Measurements from ENCODE around the gene DNAJC9. TPM values are rescaled to one million over a fixed set of nuclear protein-coding genes. Genes with fewer than 3 reads are reported as not detected.

Gene DNAJC9
- total RNA-seq, 1 donor from 2014 or later = 60.2 TPM

DNA sequence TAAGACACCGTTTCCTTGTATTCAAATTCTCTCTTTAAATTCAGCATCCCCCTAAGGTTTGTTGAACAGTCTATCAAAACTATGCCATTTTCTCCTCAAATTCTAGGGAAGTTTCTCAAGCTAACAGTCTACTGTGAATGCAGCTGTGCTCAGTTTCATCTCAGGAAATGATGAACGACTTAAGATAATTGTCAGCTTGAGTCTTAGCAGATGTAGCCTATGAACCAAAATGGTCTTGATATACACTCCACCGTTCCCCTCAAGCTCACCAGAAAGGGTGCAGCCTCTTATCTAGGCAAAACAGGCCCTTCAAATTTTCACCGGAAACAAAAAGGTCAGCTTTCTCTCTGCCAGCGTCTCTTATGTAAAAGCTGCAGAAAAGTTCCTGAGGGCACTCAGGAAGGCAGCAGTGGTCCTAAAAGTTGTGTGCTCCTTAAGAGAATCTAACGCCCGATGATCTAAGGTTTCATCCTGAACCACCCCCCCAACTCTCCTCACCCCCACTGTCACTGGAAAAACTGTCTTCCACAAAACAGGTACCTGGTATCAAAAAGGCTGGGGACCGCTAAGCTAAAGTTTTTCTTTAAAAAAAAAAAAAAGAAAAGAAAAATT is 2.1 kb downstream of the DNAJC9 start:
- intact Hi-C loops (cut with micrococcal nuclease) = no loop called here

GRCh38 chr10:73239908-73240307 is 7.1 kb downstream of the DNAJC9 start:
- intact Hi-C loops (cut with micrococcal nuclease) = no loop called here

GRCh38 chr10:73238990-73239566 is 8.0 kb downstream of the DNAJC9 start:
- intact Hi-C loops (cut with micrococcal nuclease) = no loop called here

DNA sequence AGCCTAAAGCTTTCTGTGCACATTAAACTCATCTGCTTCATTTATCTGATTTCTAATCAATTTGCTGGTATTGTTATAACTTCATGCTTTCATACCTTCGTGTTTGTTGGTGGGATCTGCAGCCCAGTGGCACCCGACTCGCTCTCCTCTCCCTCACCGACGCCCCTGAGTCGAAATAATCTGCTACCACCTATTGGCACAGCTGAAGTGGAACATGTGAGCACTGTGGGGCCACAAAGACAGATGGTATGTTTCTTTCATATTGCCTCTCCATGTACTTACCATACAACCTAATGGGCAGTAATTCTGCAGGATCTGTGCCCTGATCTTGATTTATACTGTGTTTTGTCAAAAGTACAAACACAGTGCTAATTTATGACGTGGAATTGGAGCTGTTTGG is 12.4 kb downstream of the DNAJC9 start:
- intact Hi-C loops (cut with micrococcal nuclease) = no loop called here

- intact Hi-C loops (cut with micrococcal nuclease) = no loop called here
These were observed 13.2 kb downstream of the DNAJC9 start for GRCh38 chr10:73233883-73234282.

DNA sequence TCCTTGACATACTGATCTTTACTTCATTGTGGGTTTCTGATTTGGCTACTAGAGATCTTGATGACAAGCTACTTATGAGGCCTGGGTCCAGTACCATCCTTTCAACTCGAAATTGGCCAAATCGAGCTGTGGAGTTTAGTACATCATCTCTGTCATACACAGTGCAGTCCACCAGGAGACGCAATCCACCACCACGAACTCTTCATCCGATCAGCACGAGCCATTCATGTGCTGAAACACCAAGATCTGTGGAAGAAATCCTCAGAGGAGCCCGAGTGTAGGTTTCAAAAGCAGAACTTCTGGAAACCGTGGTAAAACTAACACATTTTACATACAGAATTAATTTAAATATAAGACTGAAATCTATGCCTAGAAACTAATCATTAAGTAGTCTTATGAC is 14.2 kb downstream of the DNAJC9 start:
- intact Hi-C loops (cut with micrococcal nuclease) = no loop called here

DNA sequence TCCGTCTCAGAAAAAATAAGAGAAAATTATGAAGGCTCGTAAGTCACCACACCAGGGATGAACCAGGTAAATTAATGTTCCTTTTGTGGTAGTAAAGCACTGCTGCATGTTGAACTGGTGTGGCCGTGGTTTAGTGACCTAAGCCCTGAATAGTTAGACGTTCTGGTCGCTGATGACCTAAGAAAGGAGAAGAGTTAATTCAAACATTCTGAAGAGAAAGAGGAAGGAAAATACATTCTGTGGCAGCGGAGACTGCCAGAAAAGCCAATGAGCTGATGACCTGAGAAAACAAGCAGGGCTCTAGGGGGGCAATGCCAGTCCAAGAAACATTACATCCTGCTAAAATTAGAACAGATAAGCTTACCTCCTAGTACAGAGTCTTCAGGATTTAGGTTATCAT is 17.5 kb downstream of the DNAJC9 start:
- intact Hi-C loops (cut with micrococcal nuclease) = no loop called here

DNA sequence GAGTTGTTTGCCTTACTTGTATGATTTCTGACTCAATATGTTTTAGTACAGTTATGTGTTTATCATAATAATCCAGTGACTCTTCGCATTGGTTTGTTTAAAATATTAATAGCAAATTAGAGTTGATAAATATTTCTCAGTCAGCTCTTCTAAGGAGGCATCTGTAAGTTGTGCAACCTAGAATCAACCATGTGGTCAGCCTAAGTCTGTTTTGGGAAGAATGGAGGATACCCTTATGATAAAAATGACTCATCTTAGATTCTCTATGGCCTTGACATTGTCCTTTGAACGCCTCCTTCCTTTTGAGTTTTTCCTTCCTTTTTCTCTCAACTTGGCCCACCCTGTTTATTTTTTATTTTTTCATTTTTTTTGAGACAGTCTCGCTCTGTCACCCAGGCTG is 18.8 kb downstream of the DNAJC9 start:
- intact Hi-C loops (cut with micrococcal nuclease) = no loop called here

GRCh38 chr10:73226663-73227062 is 20.4 kb downstream of the DNAJC9 start:
- intact Hi-C loops (cut with micrococcal nuclease) = no loop called here

GRCh38 chr10:73225518-73225917 is 21.5 kb downstream of the DNAJC9 start:
- intact Hi-C loops (cut with micrococcal nuclease) = no loop called here

DNA sequence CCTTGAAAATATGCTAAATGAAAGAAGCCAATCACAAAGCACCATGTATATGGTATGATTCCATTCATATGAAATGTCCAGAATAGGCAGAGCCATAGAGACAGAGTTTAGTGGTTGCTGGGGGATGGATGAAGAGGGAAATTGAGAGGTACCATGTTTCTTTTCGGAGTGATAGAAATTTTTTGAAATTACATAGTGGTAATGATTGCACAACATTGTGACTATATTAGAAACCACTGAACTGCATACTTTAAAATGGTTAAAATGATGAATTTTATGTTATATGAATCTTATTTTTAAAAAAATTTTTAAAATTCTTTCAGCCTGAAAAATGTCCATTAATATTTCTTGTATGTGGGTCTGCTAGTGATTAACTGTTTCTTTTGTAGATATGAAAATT is 26.1 kb downstream of the DNAJC9 start:
- intact Hi-C loops (cut with micrococcal nuclease) = no loop called here

- intact Hi-C loops (cut with micrococcal nuclease) = no loop called here
These were observed 27.7 kb downstream of the DNAJC9 start for GRCh38 chr10:73219384-73219783.

DNA sequence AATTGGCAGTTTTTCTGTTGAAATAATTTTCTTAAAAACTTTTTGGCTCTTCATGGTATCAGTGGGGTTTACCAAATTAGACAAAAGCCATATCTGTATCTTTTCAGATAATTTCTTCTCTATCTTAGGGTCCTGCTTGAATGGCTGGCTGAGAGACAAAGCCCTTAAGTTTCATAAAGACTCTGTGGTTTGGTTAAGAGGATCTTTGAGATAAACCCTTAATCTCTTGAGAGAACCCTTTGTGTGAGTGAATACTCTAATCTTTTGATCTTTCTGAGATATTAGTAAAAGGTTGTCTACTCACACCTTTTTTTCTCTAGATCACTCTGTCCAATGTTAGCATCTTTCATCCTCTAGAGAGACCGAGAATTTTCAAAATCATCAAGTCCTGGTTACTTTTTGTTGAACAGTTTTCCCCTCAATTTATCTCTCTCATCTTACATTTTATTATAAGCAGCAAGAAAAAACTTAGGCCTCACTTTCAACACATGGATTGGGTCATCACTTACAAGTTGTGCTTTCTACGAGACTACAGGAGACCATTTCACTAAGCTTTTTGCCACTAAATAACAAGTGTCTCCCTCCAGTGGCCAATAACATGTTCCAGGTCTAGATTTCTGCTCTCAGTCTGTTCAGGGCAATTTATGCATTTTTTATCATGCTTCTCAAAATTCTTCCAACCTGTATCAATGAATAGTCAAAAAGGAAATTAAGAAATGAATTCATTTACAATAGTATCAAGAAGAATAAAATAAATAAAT is 28.4 kb downstream of the DNAJC9 start:
- intact Hi-C loops (cut with micrococcal nuclease) = no loop called here

GRCh38 chr10:73217628-73218027 is 29.4 kb downstream of the DNAJC9 start:
- intact Hi-C loops (cut with micrococcal nuclease) = no loop called here

GRCh38 chr10:73215749-73216148 is 31.3 kb downstream of the DNAJC9 start:
- intact Hi-C loops (cut with micrococcal nuclease) = no loop called here

- intact Hi-C loops (cut with micrococcal nuclease) = no loop called here
These were observed 35.8 kb downstream of the DNAJC9 start for GRCh38 chr10:73211106-73211811.

DNA sequence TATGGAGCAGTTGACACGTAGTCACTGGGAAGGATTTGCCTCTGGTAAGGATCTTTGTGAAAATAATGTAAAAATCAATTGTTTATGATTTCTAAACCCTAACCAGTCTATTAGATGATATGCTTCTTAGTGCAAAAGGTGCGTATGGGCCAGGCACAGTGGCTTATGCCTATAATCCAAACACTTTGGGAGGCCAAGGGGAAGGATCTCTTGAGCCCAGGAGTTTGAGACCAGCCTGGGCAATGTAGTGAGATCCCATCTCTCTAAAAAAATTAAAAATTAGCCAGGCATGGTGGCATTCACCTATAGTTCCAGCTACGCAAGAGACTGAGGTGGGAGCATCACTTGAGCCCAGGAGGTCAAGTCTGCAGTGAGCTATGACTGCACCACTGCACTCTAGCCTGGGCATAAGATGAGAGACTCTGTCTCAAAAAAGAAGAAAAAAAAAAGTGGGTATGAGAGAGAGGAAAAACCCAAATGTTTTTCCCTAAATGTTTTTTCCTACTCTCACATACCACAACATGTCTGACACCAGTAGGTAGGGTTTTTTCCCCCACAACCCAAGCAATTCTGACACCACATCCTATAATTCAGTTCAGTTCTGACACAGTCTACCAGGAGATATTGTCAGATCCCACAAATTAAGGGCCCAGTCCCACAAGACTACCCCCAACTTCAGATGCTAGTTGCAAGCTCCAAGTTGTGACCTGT is 36.5 kb downstream of the DNAJC9 start:
- intact Hi-C loops (cut with micrococcal nuclease) = no loop called here

DNA sequence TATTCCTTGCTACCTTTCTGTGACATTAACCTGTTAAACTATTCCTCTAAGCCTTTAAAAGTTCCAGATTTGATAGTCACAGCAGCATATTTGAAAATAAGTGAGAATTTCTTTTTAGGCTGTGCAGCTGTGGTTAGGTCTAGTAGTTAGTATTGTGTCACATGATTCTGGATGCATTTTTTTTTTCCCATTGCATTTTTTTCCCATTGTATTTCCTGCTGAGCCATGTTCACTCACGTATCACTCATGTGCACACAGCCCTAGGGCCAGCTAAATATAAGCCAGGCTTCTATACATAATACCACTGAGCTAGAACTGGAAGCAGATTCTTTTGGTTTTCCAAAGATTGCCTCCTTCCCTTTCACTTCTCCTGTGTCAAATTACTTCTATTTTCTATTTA is 37.4 kb downstream of the DNAJC9 start:
- intact Hi-C loops (cut with micrococcal nuclease) = no loop called here

GRCh38 chr10:73207883-73208282 is 39.2 kb downstream of the DNAJC9 start:
- intact Hi-C loops (cut with micrococcal nuclease) = no loop called here

GRCh38 chr10:73206385-73206784 is 40.7 kb downstream of the DNAJC9 start:
- intact Hi-C loops (cut with micrococcal nuclease) = no loop called here

GRCh38 chr10:73205890-73206289 is 41.2 kb downstream of the DNAJC9 start:
- intact Hi-C loops (cut with micrococcal nuclease) = no loop called here

DNA sequence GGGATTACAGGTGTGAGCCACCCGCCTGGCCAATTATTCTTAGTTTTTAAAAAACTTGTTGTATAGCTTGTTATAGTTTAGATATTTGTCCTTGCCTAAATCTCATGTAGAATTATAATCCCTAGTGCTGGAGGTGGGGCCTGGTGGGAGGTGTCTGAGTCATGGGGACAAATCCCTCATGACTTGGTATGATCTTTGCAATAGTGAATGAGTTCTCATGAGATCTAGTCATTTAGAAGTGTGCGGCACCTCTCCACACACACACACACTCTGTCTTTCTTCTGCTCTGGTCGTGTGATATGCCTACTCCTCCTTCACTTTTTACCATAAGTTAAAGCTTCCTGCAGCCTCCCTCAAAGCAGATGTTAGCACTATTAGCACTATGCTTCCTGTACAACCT is 42.0 kb downstream of the DNAJC9 start:
- intact Hi-C loops (cut with micrococcal nuclease) = no loop called here
